Measurements from ENCODE around the gene AGO3. TPM values are rescaled to one million over a fixed set of nuclear protein-coding genes. Genes with fewer than 3 reads are reported as not detected.
A peak's percentile ranks its signal among the peaks of the same experiment; 100 is the strongest.

Gene AGO3
- polyA plus RNA-seq, 2 donors, result 2.6 to 3.2 TPM

GRCh38 chr1:36109041-36109679 is 178.3 kb downstream of the AGO3 start:
- Histone ChIP-seq H3K27ac (ENCODE audit: low read depth in 2 of 2, low read length in 1 of 2) (no peak overlapping the region), H3K9me3 (ENCODE audit: control insufficient read depth in 2 of 2, insufficient read depth in 1 of 2, low read depth in 1 of 2, low read length in 1 of 2) (no peaks in the 10 kb centered on the region), H3K27me3 (ENCODE audit: control insufficient read depth in 1 of 2, insufficient read depth in 2 of 2, low read length in 2 of 2) (no peaks in the 10 kb centered on the region), H3K36me3 (ENCODE audit: control insufficient read depth in 2 of 2, insufficient read depth in 2 of 2, low read length in 1 of 2) (no peaks in the 10 kb centered on the region), H3K4me1 (ENCODE audit: control insufficient read depth in 2 of 2, insufficient read depth in 2 of 2, low read length in 1 of 2) (no peaks in the 10 kb centered on the region), H3K4me3 (ENCODE audit: low read depth in 1 of 2, low read length in 2 of 2) (no peak overlapping the region)
- WGBS, 2 donors, result 71 to 75% methylated on average over 11 of the region's 11 CpGs

- no peaks in the 10 kb centered on the region for H3K36me3 ChIP-seq (ENCODE audit: control insufficient read depth in 2 of 2, insufficient read depth in 2 of 2, low read length in 1 of 2)
- 63 to 68% methylated on average over 4 of the region's 4 CpGs for WGBS, 2 donors
- no peaks in the 10 kb centered on the region for H3K27me3 ChIP-seq (ENCODE audit: control insufficient read depth in 1 of 2, insufficient read depth in 2 of 2, low read length in 2 of 2)
- no peak overlapping the region for H3K4me3 ChIP-seq (ENCODE audit: low read depth in 1 of 2, low read length in 2 of 2)
- H3K4me1 ChIP-seq (ENCODE audit: control insufficient read depth in 2 of 2, insufficient read depth in 2 of 2, low read length in 1 of 2), result no peaks in the 10 kb centered on the region
- H3K27ac ChIP-seq (ENCODE audit: low read depth in 2 of 2, low read length in 1 of 2), result no peak overlapping the region
- no peaks in the 10 kb centered on the region for H3K9me3 ChIP-seq (ENCODE audit: control insufficient read depth in 2 of 2, insufficient read depth in 1 of 2, low read depth in 1 of 2, low read length in 1 of 2)
These were observed 180.2 kb downstream of the AGO3 start for GRCh38 chr1:36111151-36111550.

- Histone ChIP-seq H3K4me1 (ENCODE audit: control insufficient read depth in 2 of 2, insufficient read depth in 2 of 2, low read length in 1 of 2) (no peaks in the 10 kb centered on the region), H3K4me3 (ENCODE audit: low read depth in 1 of 2, low read length in 2 of 2) (no peak overlapping the region), H3K36me3 (ENCODE audit: control insufficient read depth in 2 of 2, insufficient read depth in 2 of 2, low read length in 1 of 2) (no peaks in the 10 kb centered on the region), H3K27ac (ENCODE audit: low read depth in 2 of 2, low read length in 1 of 2) (no peak overlapping the region), H3K9me3 (ENCODE audit: control insufficient read depth in 2 of 2, insufficient read depth in 1 of 2, low read depth in 1 of 2, low read length in 1 of 2) (no peaks in the 10 kb centered on the region), H3K27me3 (ENCODE audit: control insufficient read depth in 1 of 2, insufficient read depth in 2 of 2, low read length in 2 of 2) (no peaks in the 10 kb centered on the region)
- 88% methylated on average over 9 of the region's 9 CpGs for WGBS, 2 donors
These were observed 181.9 kb downstream of the AGO3 start for GRCh38 chr1:36112823-36113222.

GRCh38 chr1:36114371-36114770 is 183.5 kb downstream of the AGO3 start:
- no peaks in the 10 kb centered on the region for H3K27me3 ChIP-seq (ENCODE audit: control insufficient read depth in 1 of 2, insufficient read depth in 2 of 2, low read length in 2 of 2)
- no peak overlapping the region for H3K4me3 ChIP-seq (ENCODE audit: low read depth in 1 of 2, low read length in 2 of 2)
- H3K27ac ChIP-seq (ENCODE audit: low read depth in 2 of 2, low read length in 1 of 2), result peak overlapping the region in 1 of 2 donors; percentile 14
- H3K4me1 ChIP-seq (ENCODE audit: control insufficient read depth in 2 of 2, insufficient read depth in 2 of 2, low read length in 1 of 2), result no peaks in the 10 kb centered on the region
- H3K9me3 ChIP-seq (ENCODE audit: control insufficient read depth in 2 of 2, insufficient read depth in 1 of 2, low read depth in 1 of 2, low read length in 1 of 2), result no peaks in the 10 kb centered on the region
- WGBS, 2 donors, result 66 to 68% methylated on average over 5 of the region's 5 CpGs
- no peaks in the 10 kb centered on the region for H3K36me3 ChIP-seq (ENCODE audit: control insufficient read depth in 2 of 2, insufficient read depth in 2 of 2, low read length in 1 of 2)

GRCh38 chr1:36115200-36115669 is 184.3 kb downstream of the AGO3 start:
- H3K27me3 ChIP-seq (ENCODE audit: control insufficient read depth in 1 of 2, insufficient read depth in 2 of 2, low read length in 2 of 2), result no peaks in the 10 kb centered on the region
- H3K4me3 ChIP-seq (ENCODE audit: low read depth in 1 of 2, low read length in 2 of 2), result no peak overlapping the region
- no peaks in the 10 kb centered on the region for H3K36me3 ChIP-seq (ENCODE audit: control insufficient read depth in 2 of 2, insufficient read depth in 2 of 2, low read length in 1 of 2)
- no peaks in the 10 kb centered on the region for H3K4me1 ChIP-seq (ENCODE audit: control insufficient read depth in 2 of 2, insufficient read depth in 2 of 2, low read length in 1 of 2)
- H3K27ac ChIP-seq (ENCODE audit: low read depth in 2 of 2, low read length in 1 of 2), result peak overlapping the region; percentile 34 to 41
- no peaks in the 10 kb centered on the region for H3K9me3 ChIP-seq (ENCODE audit: control insufficient read depth in 2 of 2, insufficient read depth in 1 of 2, low read depth in 1 of 2, low read length in 1 of 2)
- 58 to 65% methylated on average over 18 of the region's 18 CpGs for WGBS, 2 donors

- H3K9me3 ChIP-seq (ENCODE audit: control insufficient read depth in 2 of 2, insufficient read depth in 1 of 2, low read depth in 1 of 2, low read length in 1 of 2), result no peaks in the 10 kb centered on the region
- H3K4me3 ChIP-seq (ENCODE audit: low read depth in 1 of 2, low read length in 2 of 2), result no peak overlapping the region
- peak overlapping the region; percentile 24 to 26 for H3K27ac ChIP-seq (ENCODE audit: low read depth in 2 of 2, low read length in 1 of 2)
- H3K36me3 ChIP-seq (ENCODE audit: control insufficient read depth in 2 of 2, insufficient read depth in 2 of 2, low read length in 1 of 2), result no peaks in the 10 kb centered on the region
- no peaks in the 10 kb centered on the region for H3K27me3 ChIP-seq (ENCODE audit: control insufficient read depth in 1 of 2, insufficient read depth in 2 of 2, low read length in 2 of 2)
- WGBS, 2 donors, result 69 to 74% methylated on average over 5 of the region's 5 CpGs
- H3K4me1 ChIP-seq (ENCODE audit: control insufficient read depth in 2 of 2, insufficient read depth in 2 of 2, low read length in 1 of 2), result no peaks in the 10 kb centered on the region
These were observed 185.0 kb downstream of the AGO3 start for GRCh38 chr1:36115931-36116330.

GRCh38 chr1:36116901-36117300 is 186.0 kb downstream of the AGO3 start:
- no peaks in the 10 kb centered on the region for H3K9me3 ChIP-seq (ENCODE audit: control insufficient read depth in 2 of 2, insufficient read depth in 1 of 2, low read depth in 1 of 2, low read length in 1 of 2)
- no peak overlapping the region for H3K4me3 ChIP-seq (ENCODE audit: low read depth in 1 of 2, low read length in 2 of 2)
- no peaks in the 10 kb centered on the region for H3K4me1 ChIP-seq (ENCODE audit: control insufficient read depth in 2 of 2, insufficient read depth in 2 of 2, low read length in 1 of 2)
- WGBS, 2 donors, result 81 to 85% methylated on average over 5 of the region's 5 CpGs
- H3K27ac ChIP-seq (ENCODE audit: low read depth in 2 of 2, low read length in 1 of 2), result no peak overlapping the region
- H3K36me3 ChIP-seq (ENCODE audit: control insufficient read depth in 2 of 2, insufficient read depth in 2 of 2, low read length in 1 of 2), result no peaks in the 10 kb centered on the region
- no peaks in the 10 kb centered on the region for H3K27me3 ChIP-seq (ENCODE audit: control insufficient read depth in 1 of 2, insufficient read depth in 2 of 2, low read length in 2 of 2)

GRCh38 chr1:36118447-36119204 is 187.7 kb downstream of the AGO3 start:
- Histone ChIP-seq H3K9me3 (ENCODE audit: control insufficient read depth in 2 of 2, insufficient read depth in 1 of 2, low read depth in 1 of 2, low read length in 1 of 2) (no peaks in the 10 kb centered on the region), H3K27ac (ENCODE audit: low read depth in 2 of 2, low read length in 1 of 2) (no peak overlapping the region), H3K27me3 (ENCODE audit: control insufficient read depth in 1 of 2, insufficient read depth in 2 of 2, low read length in 2 of 2) (no peaks in the 10 kb centered on the region), H3K36me3 (ENCODE audit: control insufficient read depth in 2 of 2, insufficient read depth in 2 of 2, low read length in 1 of 2) (no peaks in the 10 kb centered on the region), H3K4me3 (ENCODE audit: low read depth in 1 of 2, low read length in 2 of 2) (no peak overlapping the region), H3K4me1 (ENCODE audit: control insufficient read depth in 2 of 2, insufficient read depth in 2 of 2, low read length in 1 of 2) (peaks cover 0 to 2% of the 10 kb centered on the region in 2 donors)
- WGBS, 2 donors, result 64 to 70% methylated on average over 10 of the region's 10 CpGs

- Histone ChIP-seq H3K4me3 (ENCODE audit: low read depth in 1 of 2, low read length in 2 of 2) (no peak overlapping the region), H3K4me1 (ENCODE audit: control insufficient read depth in 2 of 2, insufficient read depth in 2 of 2, low read length in 1 of 2) (peaks cover 0 to 2% of the 10 kb centered on the region in 2 donors), H3K9me3 (ENCODE audit: control insufficient read depth in 2 of 2, insufficient read depth in 1 of 2, low read depth in 1 of 2, low read length in 1 of 2) (no peaks in the 10 kb centered on the region), H3K36me3 (ENCODE audit: control insufficient read depth in 2 of 2, insufficient read depth in 2 of 2, low read length in 1 of 2) (no peaks in the 10 kb centered on the region), H3K27me3 (ENCODE audit: control insufficient read depth in 1 of 2, insufficient read depth in 2 of 2, low read length in 2 of 2) (no peaks in the 10 kb centered on the region), H3K27ac (ENCODE audit: low read depth in 2 of 2, low read length in 1 of 2) (peak overlapping the region; percentile 36 to 37)
- 58 to 66% methylated on average over 9 of the region's 9 CpGs for WGBS, 2 donors
These were observed 188.6 kb downstream of the AGO3 start for GRCh38 chr1:36119456-36119855.

Data from esophagus (tissue), 2 donors.